Muscle layer of colon (tissue), 2 donors: ENCODE measurements around the gene SLC6A7.
A peak's percentile ranks its signal among the peaks of the same experiment; 100 is the strongest.

Experiments used
- H3K27ac ChIP-seq: one replicate; pipeline ENCODE4 v1.7.0; 2013; ENCODE audit warnings: low read depth, mild to moderate bottlenecking, low read length, moderate library complexity
- H3K27me3 ChIP-seq, 2 donors: one replicate each; pipeline ENCODE4 v1.7.0; 2013; ENCODE audit warnings: low read length in 2 of 2, mild to moderate bottlenecking in 2 of 2; ENCODE audit not compliant: insufficient read depth in 2 of 2, control insufficient read depth in 1 of 2
- H3K36me3 ChIP-seq: one replicate; pipeline ENCODE4 v1.7.0; 2013; ENCODE audit warnings: mild to moderate bottlenecking, low read length; ENCODE audit not compliant: insufficient read depth
- H3K4me1 ChIP-seq: one replicate; pipeline ENCODE4 v1.7.0; 2013; ENCODE audit warnings: mild to moderate bottlenecking, low read length; ENCODE audit not compliant: insufficient read depth
- H3K4me3 ChIP-seq, 2 donors: one replicate each; pipeline ENCODE4 v1.7.0; 2013; ENCODE audit warnings: low read length in 2 of 2, low read depth in 1 of 2, mild to moderate bottlenecking in 1 of 2, moderate library complexity in 1 of 2
- H3K9ac ChIP-seq: one replicate; pipeline ENCODE4 v1.7.0; 2013; ENCODE audit warnings: low read length
- H3K9me3 ChIP-seq: one replicate; pipeline ENCODE4 v1.7.0; 2013; ENCODE audit warnings: mild to moderate bottlenecking, low read length
- donor health status: abdominal sarcoma.
- donor health status: Adenocarcinoma of cecum.

The SLC6A7 gene

GRCh38 chr5:150147670-150148069 is 42.2 kb upstream of the SLC6A7 start:
- H3K4me1 ChIP-seq, result peaks cover 46% of the 10 kb centered on the region
- H3K36me3 ChIP-seq, result no peaks in the 10 kb centered on the region
- H3K4me3 ChIP-seq, result no peak overlapping the region
- no peaks in the 10 kb centered on the region for H3K27me3 ChIP-seq
- H3K9me3 ChIP-seq, result no peaks in the 10 kb centered on the region
- no peak overlapping the region for H3K9ac ChIP-seq
- H3K27ac ChIP-seq, result no peak overlapping the region

GRCh38 chr5:150148117-150148927 is 41.5 kb upstream of the SLC6A7 start:
- H3K9ac ChIP-seq, result no peak overlapping the region
- no peaks in the 10 kb centered on the region for H3K36me3 ChIP-seq
- H3K27me3 ChIP-seq, result no peaks in the 10 kb centered on the region
- no peaks in the 10 kb centered on the region for H3K9me3 ChIP-seq
- H3K4me1 ChIP-seq, result peaks cover 39% of the 10 kb centered on the region
- H3K4me3 ChIP-seq, result no peak overlapping the region
- no peak overlapping the region for H3K27ac ChIP-seq

DNA sequence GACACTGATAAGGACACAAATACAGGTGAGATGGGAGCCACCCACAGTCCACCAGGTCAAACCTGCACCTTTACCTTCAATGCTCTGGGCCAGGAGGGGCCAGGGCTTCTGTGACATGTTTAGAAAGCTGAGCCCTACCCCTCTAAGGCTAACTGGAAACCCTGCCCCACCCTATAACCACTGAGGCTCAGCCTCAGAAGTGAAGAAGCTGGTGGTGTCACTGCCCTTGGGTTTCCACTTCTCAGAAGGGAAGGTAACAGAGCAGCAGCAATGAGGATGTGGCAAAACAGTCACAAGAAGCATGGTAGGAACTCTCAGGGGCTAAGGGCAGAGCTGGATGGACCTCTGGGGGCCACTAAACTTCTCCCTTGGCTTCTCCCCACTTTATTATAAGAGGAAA is 40.2 kb upstream of the SLC6A7 start:
- no peak overlapping the region for H3K27ac ChIP-seq
- no peaks in the 10 kb centered on the region for H3K9me3 ChIP-seq
- no peak overlapping the region for H3K4me3 ChIP-seq
- peaks cover 27% of the 10 kb centered on the region for H3K4me1 ChIP-seq
- no peaks in the 10 kb centered on the region for H3K36me3 ChIP-seq
- no peaks in the 10 kb centered on the region for H3K27me3 ChIP-seq
- H3K9ac ChIP-seq, result no peak overlapping the region

DNA sequence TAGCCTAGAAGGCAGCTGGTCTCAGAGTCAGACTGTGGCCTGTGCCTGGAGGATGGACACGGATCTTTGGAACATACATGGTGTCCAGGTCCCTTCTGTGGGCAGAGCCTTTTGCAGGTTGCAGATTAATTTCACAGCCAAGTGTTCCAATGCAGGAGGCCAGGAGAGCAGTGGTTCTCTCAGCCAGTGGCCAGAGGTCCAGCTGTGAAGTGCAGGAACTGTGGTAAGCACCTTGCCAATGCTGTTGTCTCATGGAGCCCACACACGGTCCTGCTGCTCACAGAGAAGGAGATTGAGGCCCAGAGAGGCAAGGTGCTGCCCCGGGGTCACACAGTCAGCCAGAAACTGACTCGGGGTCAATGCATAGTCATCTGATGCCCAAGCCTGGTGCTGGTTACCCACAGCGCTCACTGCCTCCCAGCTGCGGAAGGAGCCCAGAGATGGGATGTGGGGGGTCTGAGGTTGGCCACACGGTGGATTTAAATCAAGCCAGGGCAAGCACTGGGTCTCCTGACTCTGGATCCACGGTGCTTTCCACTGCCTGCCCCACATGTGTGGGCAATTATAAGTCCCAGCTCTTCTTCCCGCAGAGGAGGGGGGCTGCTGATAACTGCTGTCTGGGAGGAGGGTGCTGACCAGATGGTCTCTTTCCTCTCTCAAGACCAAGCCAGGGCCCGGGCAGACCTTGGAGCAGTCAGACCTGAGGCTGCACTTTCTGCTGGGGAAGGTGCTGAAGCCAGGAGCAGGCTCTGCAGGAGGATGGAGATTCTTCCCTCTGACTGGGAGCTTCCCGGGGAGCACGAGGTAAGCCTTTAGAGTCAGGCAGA is 37.0 kb upstream of the SLC6A7 start:
- no peak overlapping the region for H3K9ac ChIP-seq
- H3K9me3 ChIP-seq, result no peaks in the 10 kb centered on the region
- peak overlapping the region in 1 of 2 donors; percentile 72 for H3K4me3 ChIP-seq
- H3K4me1 ChIP-seq, result peaks cover 33% of the 10 kb centered on the region
- H3K27me3 ChIP-seq, result no peaks in the 10 kb centered on the region
- H3K27ac ChIP-seq, result no peak overlapping the region
- no peaks in the 10 kb centered on the region for H3K36me3 ChIP-seq

- peaks cover 33% of the 10 kb centered on the region for H3K4me1 ChIP-seq
- H3K9ac ChIP-seq, result no peak overlapping the region
- no peaks in the 10 kb centered on the region for H3K27me3 ChIP-seq
- peak overlapping the region in 1 of 2 donors; percentile 72 for H3K4me3 ChIP-seq
- no peaks in the 10 kb centered on the region for H3K36me3 ChIP-seq
- no peaks in the 10 kb centered on the region for H3K9me3 ChIP-seq
- H3K27ac ChIP-seq, result no peak overlapping the region
Observed at GRCh38 chr5:150153483-150153882, 36.4 kb upstream of the SLC6A7 start.

GRCh38 chr5:150153957-150154617 is 35.8 kb upstream of the SLC6A7 start:
- H3K27ac ChIP-seq, result peak overlapping the region; percentile 24
- peak overlapping the region; percentile 61 for H3K9ac ChIP-seq
- H3K4me1 ChIP-seq, result peaks cover 33% of the 10 kb centered on the region
- H3K4me3 ChIP-seq, result peak overlapping the region; percentile 49 to 72
- H3K27me3 ChIP-seq, result no peaks in the 10 kb centered on the region
- H3K36me3 ChIP-seq, result no peaks in the 10 kb centered on the region
- no peaks in the 10 kb centered on the region for H3K9me3 ChIP-seq

- Histone ChIP-seq H3K9me3 (no peaks in the 10 kb centered on the region), H3K36me3 (no peaks in the 10 kb centered on the region), H3K4me1 (peaks cover 28% of the 10 kb centered on the region), H3K27ac (peak overlapping the region; percentile 24), H3K4me3 (peak overlapping the region; percentile 49 to 72), H3K27me3 (no peaks in the 10 kb centered on the region), H3K9ac (peak overlapping the region; percentile 61)
Observed at GRCh38 chr5:150154618-150155128, 35.2 kb upstream of the SLC6A7 start.

DNA sequence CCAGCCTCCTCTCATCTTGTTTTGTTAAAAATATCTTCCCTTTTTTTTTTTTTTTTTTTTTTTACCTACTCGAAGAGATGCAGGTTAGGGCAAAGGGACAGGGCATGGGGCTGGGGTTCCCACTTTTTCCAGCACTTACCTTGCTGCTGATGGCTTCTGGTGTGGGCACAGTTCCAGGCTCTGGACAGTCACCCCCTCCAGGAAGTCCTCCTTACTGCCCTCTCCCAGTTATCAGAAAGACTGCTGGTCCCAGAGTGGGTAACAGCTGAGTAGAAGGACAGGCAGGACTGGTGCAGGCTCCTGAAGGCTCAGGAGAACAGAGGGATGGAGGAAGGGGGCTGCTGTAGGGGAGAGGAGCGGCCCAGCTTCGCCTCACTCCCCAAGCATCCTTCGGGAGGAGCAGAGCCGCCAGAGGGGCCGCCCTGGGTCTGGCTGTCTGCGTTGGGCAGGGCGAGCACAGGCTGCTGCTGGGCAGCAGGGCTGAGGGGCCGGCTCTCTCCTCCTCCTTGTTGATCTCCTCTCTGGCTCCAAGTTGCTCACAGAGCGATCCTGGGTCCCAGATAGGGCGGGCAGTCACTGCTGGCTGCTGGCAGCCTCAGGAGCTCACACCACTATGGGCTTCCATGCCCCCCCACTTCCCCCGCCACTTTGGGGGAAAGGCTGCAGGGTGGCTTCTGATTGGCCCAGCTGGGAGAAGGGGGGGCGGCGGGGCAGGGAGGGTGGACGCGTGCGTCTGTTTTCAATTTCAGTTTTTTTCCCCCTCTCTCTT is 34.4 kb upstream of the SLC6A7 start, which contains the start of gene PDGFRB:
TSS of gene PDGFRB (minus strand) at position 588 of the 769 bp plus-strand sequence. CDS start 18,798 bp downstream, outside the sequence.
- peak within 1 kb of the TSS; percentile 61 for H3K9ac ChIP-seq
- no peaks in the 10 kb centered on the region for H3K9me3 ChIP-seq
- H3K4me1 ChIP-seq, result peaks cover 22% of the 10 kb centered on the region
- peak within 1 kb of the TSS; percentile 24 for H3K27ac ChIP-seq
- H3K27me3 ChIP-seq, result no peaks in the 10 kb centered on the region
- peak within 1 kb of the TSS; percentile 49 to 72 for H3K4me3 ChIP-seq
- H3K36me3 ChIP-seq, result no peaks in the 10 kb centered on the region

GRCh38 chr5:150156027-150156368 is 33.9 kb upstream of the SLC6A7 start:
- Histone ChIP-seq H3K27me3 (no peaks in the 10 kb centered on the region), H3K9me3 (no peaks in the 10 kb centered on the region), H3K9ac (no peak overlapping the region), H3K4me1 (peaks cover 18% of the 10 kb centered on the region), H3K27ac (peak overlapping the region; percentile 13), H3K36me3 (no peaks in the 10 kb centered on the region), H3K4me3 (peak overlapping the region; percentile 49 to 72)

DNA sequence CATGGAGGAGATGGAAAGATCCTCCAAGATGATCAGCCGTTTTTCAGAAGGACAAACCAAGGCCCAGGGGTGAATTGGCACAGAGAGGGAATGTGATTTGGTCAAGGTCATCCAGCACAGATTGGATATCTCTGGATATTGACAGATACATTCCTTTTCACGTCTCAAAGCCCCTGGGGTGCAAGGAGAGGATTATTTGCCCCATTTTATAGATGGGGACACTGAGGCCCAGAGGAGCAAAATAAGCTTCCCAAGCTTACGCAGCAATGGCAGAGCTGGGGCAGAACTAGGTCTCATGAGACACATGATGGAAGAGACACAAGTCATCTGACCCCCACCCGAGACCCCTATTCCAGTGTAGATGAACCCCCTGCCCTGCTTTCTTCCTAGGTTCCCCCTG is 33.3 kb upstream of the SLC6A7 start:
- no peaks in the 10 kb centered on the region for H3K27me3 ChIP-seq
- H3K4me3 ChIP-seq, result peak overlapping the region in 1 of 2 donors; percentile 72
- H3K4me1 ChIP-seq, result peaks cover 15% of the 10 kb centered on the region
- H3K9me3 ChIP-seq, result no peaks in the 10 kb centered on the region
- peak overlapping the region; percentile 13 for H3K27ac ChIP-seq
- no peak overlapping the region for H3K9ac ChIP-seq
- no peaks in the 10 kb centered on the region for H3K36me3 ChIP-seq
